ENCODE results near the gene MCTP1. TPM values are rescaled to one million over a fixed set of nuclear protein-coding genes. Genes with fewer than 3 reads are reported as not detected.

Gene MCTP1
- total RNA-seq, 1 donor from 2014 or later = 1.7 TPM

GRCh38 chr5:94818904-94819303 lies 466.0 kb downstream of the MCTP1 start:
- peaks cover 4% of the 10 kb centered on the region for H3K4me1 Mint-ChIP-seq
- H3K36me3 Mint-ChIP-seq (ENCODE audit: low read depth) = no peaks in the 10 kb centered on the region
- no peaks in the 10 kb centered on the region for H3K27me3 Mint-ChIP-seq (ENCODE audit: low read depth)
- H3K4me3 Mint-ChIP-seq = no peak overlapping the region
- no peak for TF ChIP-seq CTCF (conservative IDR thresholded peaks at IDR 0.05)
- peaks cover 8% of the 10 kb centered on the region for H3K9me3 Mint-ChIP-seq
- DNase-seq (ENCODE audit: low read depth, low spot score) = no peak
- H3K27ac Mint-ChIP-seq (ENCODE audit: unreplicated experiment) = no peak overlapping the region

- Mint-ChIP-seq H3K36me3 (ENCODE audit: low read depth) (no peaks in the 10 kb centered on the region), H3K27ac (ENCODE audit: unreplicated experiment) (no peak overlapping the region), H3K27me3 (ENCODE audit: low read depth) (no peaks in the 10 kb centered on the region), H3K4me3 (no peak overlapping the region), H3K4me1 (peaks cover 4% of the 10 kb centered on the region), H3K9me3 (peaks cover 2% of the 10 kb centered on the region)
- TF ChIP-seq CTCF (conservative IDR thresholded peaks at IDR 0.05) = no peak
- DNase-seq (ENCODE audit: low read depth, low spot score) = no peak
Measured at GRCh38 chr5:94815313-94816039, 469.4 kb downstream of the MCTP1 start.

DNA sequence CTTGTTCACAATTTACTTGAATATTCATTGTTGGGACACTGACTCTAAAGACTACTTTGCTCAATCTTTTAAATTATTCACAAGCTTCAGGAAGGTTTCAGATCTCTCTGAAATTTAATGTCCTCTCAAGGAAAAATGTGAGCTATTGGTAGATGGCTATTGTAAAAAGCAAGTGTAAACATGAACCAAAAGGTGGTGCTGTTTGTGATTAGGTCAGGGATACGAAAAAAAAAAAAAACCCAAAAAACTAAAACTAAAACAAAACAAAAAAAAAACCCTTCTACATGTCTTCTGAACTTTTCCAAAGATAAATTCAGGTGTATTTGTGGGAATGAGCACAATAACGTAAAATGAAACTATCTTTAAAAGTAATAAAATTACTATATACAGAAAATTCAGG lies 472.7 kb downstream of the MCTP1 start:
- Mint-ChIP-seq H3K9me3 (no peaks in the 10 kb centered on the region), H3K36me3 (ENCODE audit: low read depth) (no peaks in the 10 kb centered on the region), H3K27ac (ENCODE audit: unreplicated experiment) (no peak overlapping the region), H3K27me3 (ENCODE audit: low read depth) (peaks cover 3% of the 10 kb centered on the region), H3K4me1 (peaks cover 4% of the 10 kb centered on the region), H3K4me3 (no peak overlapping the region)
- DNase-seq (ENCODE audit: low read depth, low spot score) = no peak
- TF ChIP-seq CTCF (conservative IDR thresholded peaks at IDR 0.05) = no peak

DNA sequence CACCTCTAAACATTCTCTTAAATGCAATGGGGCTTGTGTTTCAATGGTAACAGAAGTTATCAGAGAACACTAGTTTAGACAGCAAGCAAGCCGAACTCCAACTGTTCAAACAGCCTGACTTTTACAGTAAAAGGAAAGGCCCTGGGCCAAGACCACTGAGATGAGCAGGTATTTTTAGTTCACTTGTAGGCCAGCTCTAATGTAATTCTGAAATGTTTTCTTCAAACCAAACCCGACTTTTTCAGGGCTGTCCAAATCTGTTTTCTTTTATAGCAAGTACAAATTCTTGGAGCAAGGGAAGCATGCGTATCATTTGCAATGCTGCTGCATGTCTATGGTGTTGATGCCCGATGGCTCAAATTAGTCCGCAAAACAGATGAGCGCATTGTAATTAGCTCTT lies 473.6 kb downstream of the MCTP1 start:
- H3K4me3 Mint-ChIP-seq = no peak overlapping the region
- no peak for DNase-seq (ENCODE audit: low read depth, low spot score)
- H3K4me1 Mint-ChIP-seq = peaks cover 4% of the 10 kb centered on the region
- no peaks in the 10 kb centered on the region for H3K9me3 Mint-ChIP-seq
- TF ChIP-seq CTCF (conservative IDR thresholded peaks at IDR 0.05) = no peak
- no peak overlapping the region for H3K27ac Mint-ChIP-seq (ENCODE audit: unreplicated experiment)
- H3K36me3 Mint-ChIP-seq (ENCODE audit: low read depth) = no peaks in the 10 kb centered on the region
- H3K27me3 Mint-ChIP-seq (ENCODE audit: low read depth) = peaks cover 3% of the 10 kb centered on the region

DNA sequence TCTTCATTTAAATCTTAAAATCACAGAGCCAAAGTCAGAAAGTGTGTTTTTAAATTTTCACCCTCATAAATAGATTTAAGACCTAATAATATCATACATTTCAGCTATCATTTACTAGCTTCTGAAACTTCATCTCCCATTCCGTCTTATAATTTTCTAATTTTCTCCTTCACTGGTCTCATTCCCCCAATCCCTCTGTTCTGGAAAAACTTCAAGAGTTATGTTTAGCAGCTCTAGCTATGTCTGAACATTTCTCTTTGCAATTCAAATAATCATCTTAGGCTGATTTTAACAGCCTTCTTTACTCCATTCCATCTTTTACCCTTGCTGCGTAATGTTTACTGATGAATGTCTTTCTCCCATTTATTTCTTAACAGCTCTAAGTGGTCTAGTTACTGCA lies 474.0 kb downstream of the MCTP1 start:
- Mint-ChIP-seq H3K4me1 (peaks cover 4% of the 10 kb centered on the region), H3K27me3 (ENCODE audit: low read depth) (peaks cover 3% of the 10 kb centered on the region), H3K27ac (ENCODE audit: unreplicated experiment) (no peak overlapping the region), H3K9me3 (no peaks in the 10 kb centered on the region), H3K4me3 (no peak overlapping the region), H3K36me3 (ENCODE audit: low read depth) (no peaks in the 10 kb centered on the region)
- no peak for TF ChIP-seq CTCF (conservative IDR thresholded peaks at IDR 0.05)
- DNase-seq (ENCODE audit: low read depth, low spot score) = no peak

Data from neural crest cell (in vitro differentiated cells).